Adipocyte (in vitro differentiated cells): ENCODE measurements around the gene HAPLN2.

Source experiments
- DNase-seq: peaks from one replicate; pipeline ENCODE4 v3.0.0-alpha.2; 2015; ENCODE audit warnings: low read depth
- H3K27me3 ChIP-seq: replicated peaks from 2 replicates; pipeline ENCODE4 v1.7.0; 2013; ENCODE audit warnings: mild to moderate bottlenecking, low read length, moderate library complexity; ENCODE audit not compliant: control insufficient read depth, insufficient read depth
- H3K36me3 ChIP-seq: 2 replicates; pipeline ENCODE4 v1.7.0; 2013; ENCODE audit warnings: low read length, mild to moderate bottlenecking, moderate library complexity; ENCODE audit not compliant: control insufficient read depth, insufficient read depth, severe bottlenecking
- H3K4me1 ChIP-seq: 2 replicates; pipeline ENCODE4 v1.7.0; 2013; ENCODE audit warnings: mild to moderate bottlenecking, low read length, moderate library complexity; ENCODE audit not compliant: control insufficient read depth, insufficient read depth
- H3K4me3 ChIP-seq: 2 replicates; pipeline ENCODE4 v1.7.0; 2013; ENCODE audit warnings: mild to moderate bottlenecking, low read length, moderate library complexity
- H3K9ac ChIP-seq: 2 replicates; pipeline ENCODE4 v1.7.0; 2013; ENCODE audit warnings: mild to moderate bottlenecking, low read length, moderate library complexity
- H3K9me3 ChIP-seq: 2 replicates; pipeline ENCODE4 v1.7.0; 2013; ENCODE audit warnings: mild to moderate bottlenecking, low read length, moderate library complexity; ENCODE audit not compliant: control insufficient read depth

Gene HAPLN2

GRCh38 chr1:156667610-156667967, 48.4 kb downstream of the HAPLN2 start:
- H3K4me1 ChIP-seq: peaks cover 28% of the 10 kb centered on the region
- DNase-seq: no peak

GRCh38 chr1:156667968-156668709, 48.9 kb downstream of the HAPLN2 start:
- Histone ChIP-seq H3K9me3 (no peaks in the 10 kb centered on the region), H3K4me3 (no peak overlapping the region), H3K27me3 (no peaks in the 10 kb centered on the region), H3K9ac (peak overlapping the region; percentile 68), H3K4me1 (peaks cover 23% of the 10 kb centered on the region), H3K36me3 (no peaks in the 10 kb centered on the region)
- no peak for DNase-seq

More at GRCh38 chr1:156667610-156667967, 48.4 kb downstream of the HAPLN2 start:
- no peaks in the 10 kb centered on the region for H3K36me3 ChIP-seq
- H3K9ac ChIP-seq: peak overlapping the region; percentile 68
- no peaks in the 10 kb centered on the region for H3K27me3 ChIP-seq
- no peaks in the 10 kb centered on the region for H3K9me3 ChIP-seq
- no peak overlapping the region for H3K4me3 ChIP-seq

GRCh38 chr1:156668801-156669637, 49.8 kb downstream of the HAPLN2 start:
- DNase-seq: no peak
- Histone ChIP-seq H3K4me1 (peaks cover 21% of the 10 kb centered on the region), H3K4me3 (no peak overlapping the region), H3K36me3 (no peaks in the 10 kb centered on the region), H3K27me3 (no peaks in the 10 kb centered on the region), H3K9me3 (no peaks in the 10 kb centered on the region), H3K9ac (no peak overlapping the region)

- H3K36me3 ChIP-seq: no peaks in the 10 kb centered on the region
- peaks cover 14% of the 10 kb centered on the region for H3K4me1 ChIP-seq
- H3K4me3 ChIP-seq: no peak overlapping the region
- H3K27me3 ChIP-seq: no peaks in the 10 kb centered on the region
- H3K9ac ChIP-seq: no peak overlapping the region
- H3K9me3 ChIP-seq: no peaks in the 10 kb centered on the region
- no peak for DNase-seq
Observed at GRCh38 chr1:156669794-156670193, 50.6 kb downstream of the HAPLN2 start.

DNA sequence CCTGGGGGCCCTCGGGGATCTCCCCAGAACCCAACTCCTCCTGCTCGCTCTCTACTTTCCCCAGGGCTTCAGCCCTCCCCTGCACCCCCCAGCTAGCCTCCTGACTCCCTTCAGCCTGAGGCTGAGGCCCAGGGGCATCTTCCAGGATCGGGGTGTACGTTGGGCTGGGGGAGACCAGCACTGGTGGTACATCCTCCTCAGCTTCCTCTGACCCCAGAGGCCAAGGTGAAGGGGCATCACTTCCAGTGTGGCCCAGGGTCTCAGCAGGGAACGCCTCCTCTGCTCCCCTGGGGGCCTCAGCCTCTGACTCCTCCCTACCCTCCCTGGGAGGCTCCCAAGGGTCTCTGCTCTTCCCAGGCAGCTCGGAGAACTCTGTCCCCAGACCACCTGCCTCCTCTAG, 51.1 kb downstream of the HAPLN2 start:
- Histone ChIP-seq H3K4me1 (peaks cover 13% of the 10 kb centered on the region), H3K9me3 (no peaks in the 10 kb centered on the region), H3K9ac (no peak overlapping the region), H3K36me3 (no peaks in the 10 kb centered on the region), H3K27me3 (no peaks in the 10 kb centered on the region), H3K4me3 (no peak overlapping the region)
- DNase-seq: no peak

- no peaks in the 10 kb centered on the region for H3K27me3 ChIP-seq
- peaks cover 13% of the 10 kb centered on the region for H3K4me1 ChIP-seq
- no peak overlapping the region for H3K4me3 ChIP-seq
- no peak for DNase-seq
- no peak overlapping the region for H3K9ac ChIP-seq
- H3K9me3 ChIP-seq: no peaks in the 10 kb centered on the region
- H3K36me3 ChIP-seq: no peaks in the 10 kb centered on the region
Observed at GRCh38 chr1:156670791-156671190, 51.6 kb downstream of the HAPLN2 start.

DNA sequence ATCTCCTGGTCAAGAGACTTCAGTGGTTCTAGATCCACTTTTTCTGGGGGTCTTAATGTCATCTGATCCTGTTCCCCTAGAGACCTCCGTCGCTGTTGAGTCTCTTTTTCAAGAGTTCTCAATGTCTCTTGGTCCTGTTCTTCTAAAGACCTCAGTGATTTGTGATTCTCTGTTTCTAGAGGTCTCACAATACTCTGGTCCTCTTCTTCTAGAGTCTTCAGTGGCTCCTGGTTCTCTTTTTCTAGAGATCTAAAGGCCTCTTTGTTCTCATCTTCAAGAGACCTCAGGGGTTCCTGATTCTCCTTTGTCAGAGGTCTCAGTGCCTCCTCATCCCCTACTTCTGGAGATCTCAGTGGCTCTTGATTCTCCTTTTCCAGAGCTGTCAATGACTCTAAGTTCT, 52.6 kb downstream of the HAPLN2 start:
- Histone ChIP-seq H3K4me1 (peaks cover 13% of the 10 kb centered on the region), H3K4me3 (no peak overlapping the region), H3K9me3 (no peaks in the 10 kb centered on the region), H3K9ac (no peak overlapping the region), H3K36me3 (no peaks in the 10 kb centered on the region), H3K27me3 (no peaks in the 10 kb centered on the region)
- no peak for DNase-seq

- Histone ChIP-seq H3K27me3 (no peaks in the 10 kb centered on the region), H3K9ac (no peak overlapping the region), H3K36me3 (no peaks in the 10 kb centered on the region), H3K4me1 (peaks cover 6% of the 10 kb centered on the region), H3K4me3 (no peak overlapping the region), H3K9me3 (no peaks in the 10 kb centered on the region)
- no peak for DNase-seq
Observed at GRCh38 chr1:156673387-156674121, 54.3 kb downstream of the HAPLN2 start.
